Esophagus squamous epithelium (tissue), 4 donors: ENCODE measurements around the gene SH3BP5.

Source experiments
- CTCF ChIP-seq, 6 experiments: fragments of 450-650 bp in 4 of 6; fragments of 200-600 bp in 2 of 6; sonication (generic) in 2 of 6; IDR thresholded peaks; one replicate each; pipeline ENCODE4 v1.5.1; 2016 to 2019; ENCODE audit warnings: antibody characterized with exemption in 6 of 6, mild to moderate bottlenecking in 4 of 6, moderate library complexity in 4 of 6
- POLR2A ChIP-seq, 4 donors: fragments of 450-650 bp; IDR thresholded peaks; one replicate each; pipeline ENCODE4 v1.6.1; 2017; ENCODE audit warnings: antibody characterized with exemption in 4 of 4, mild to moderate bottlenecking in 4 of 4, moderate library complexity in 3 of 4

GRCh38 chr3:15298504-15298903 is 33.9 kb downstream of the SH3BP5 start:
- TF ChIP-seq CTCF (IDR thresholded peaks at IDR 0.05) (no peak), POLR2A (IDR thresholded peaks at IDR 0.05) (no peak)
